Stimulated activated naive B cell treated with anti-CD40 and anti-IgM and Interleukin-4, amounts not matched to agents 10 μg/mL and 1 μg/mL and 100 μg/mL, for 72 hours (primary cell): Measurements from ENCODE around the gene MAP1B.
"Not testable (repeated sequence)": the region's sequence is repeated elsewhere in the genome, so short reads cannot be mapped to it uniquely, and the experiment has no call there.

Experiments used
- ATAC-seq, 2 donors: fragments of 150-1000 bp; cut with Tn5 transposase; replicated peaks; 2 replicates each; pipeline ENCODE4 v1.10.0; 2021; ENCODE audit warnings: moderate library complexity in 1 of 2
- DNase-seq: peaks from one replicate; pipeline ENCODE4 v3.0.0; 2021
- H3K27ac Mint-ChIP-seq: one replicate; pipeline ENCODE4 v1.8.0; 2022; ENCODE audit warnings: mild to moderate bottlenecking, mixed read lengths
- H3K27me3 Mint-ChIP-seq, 2 donors: one replicate each; pipeline ENCODE4 v1.8.0; 2022; ENCODE audit warnings: mixed read lengths in 2 of 2
- H3K36me3 Mint-ChIP-seq, 2 donors: one replicate each; pipeline ENCODE4 v1.8.0; 2022; ENCODE audit warnings: mixed read lengths in 2 of 2, mild to moderate bottlenecking in 1 of 2
- H3K4me1 Mint-ChIP-seq, 2 donors: one replicate each; pipeline ENCODE4 v1.8.0; 2022; ENCODE audit warnings: mixed read lengths in 2 of 2, mild to moderate bottlenecking in 1 of 2
- H3K4me3 Mint-ChIP-seq, 2 donors: one replicate each; pipeline ENCODE4 v1.8.0; 2022; ENCODE audit warnings: mild to moderate bottlenecking in 2 of 2, mixed read lengths in 2 of 2, moderate library complexity in 1 of 2
- H3K9me3 Mint-ChIP-seq, 2 donors: one replicate each; pipeline ENCODE4 v1.8.0; 2022; ENCODE audit warnings: mixed read lengths in 2 of 2, mild to moderate bottlenecking in 1 of 2

Gene MAP1B

GRCh38 chr5:72153551-72153950, 46.3 kb downstream of the MAP1B start:
- H3K9me3 Mint-ChIP-seq: no peaks in the 10 kb centered on the region
- no peaks in the 10 kb centered on the region for H3K36me3 Mint-ChIP-seq
- no peak overlapping the region for H3K27ac Mint-ChIP-seq
- no peak for DNase-seq
- no peak overlapping the region for H3K4me3 Mint-ChIP-seq
- ATAC-seq: no peak
- H3K4me1 Mint-ChIP-seq: no peaks in the 10 kb centered on the region
- H3K27me3 Mint-ChIP-seq: peaks cover 15 to 23% of the 10 kb centered on the region in 2 donors

GRCh38 chr5:72154076-72154756, 46.9 kb downstream of the MAP1B start:
- no peaks in the 10 kb centered on the region for H3K36me3 Mint-ChIP-seq
- H3K27ac Mint-ChIP-seq: no peak overlapping the region
- ATAC-seq (no peak), DNase-seq (no peak)
- no peak overlapping the region for H3K4me3 Mint-ChIP-seq
- H3K4me1 Mint-ChIP-seq: no peaks in the 10 kb centered on the region
- no peaks in the 10 kb centered on the region for H3K9me3 Mint-ChIP-seq
- H3K27me3 Mint-ChIP-seq: peaks cover 16 to 22% of the 10 kb centered on the region in 2 donors

- Mint-ChIP-seq H3K4me1 (no peaks in the 10 kb centered on the region), H3K9me3 (no peaks in the 10 kb centered on the region), H3K27me3 (peaks cover 18 to 28% of the 10 kb centered on the region in 2 donors), H3K4me3 (no peak overlapping the region), H3K36me3 (no peaks in the 10 kb centered on the region), H3K27ac (no peak overlapping the region)
- DNase-seq (no peak), ATAC-seq (no peak)
Measured at GRCh38 chr5:72156946-72157624, 49.8 kb downstream of the MAP1B start.

GRCh38 chr5:72157625-72157962, 50.3 kb downstream of the MAP1B start:
- Mint-ChIP-seq H3K4me1 (no peaks in the 10 kb centered on the region), H3K9me3 (no peaks in the 10 kb centered on the region), H3K4me3 (no peak overlapping the region), H3K27me3 (peaks cover 19 to 30% of the 10 kb centered on the region in 2 donors), H3K36me3 (no peaks in the 10 kb centered on the region), H3K27ac (no peak overlapping the region)
- DNase-seq (no peak), ATAC-seq (no peak)

- no peaks in the 10 kb centered on the region for H3K9me3 Mint-ChIP-seq
- no peak overlapping the region for H3K27ac Mint-ChIP-seq
- H3K27me3 Mint-ChIP-seq: peaks cover 24 to 36% of the 10 kb centered on the region in 2 donors
- ATAC-seq (no peak), DNase-seq (no peak)
- no peaks in the 10 kb centered on the region for H3K4me1 Mint-ChIP-seq
- no peaks in the 10 kb centered on the region for H3K36me3 Mint-ChIP-seq
- no peak overlapping the region for H3K4me3 Mint-ChIP-seq
Measured at GRCh38 chr5:72159501-72159911, 52.2 kb downstream of the MAP1B start.

GRCh38 chr5:72160329-72160728, 53.1 kb downstream of the MAP1B start:
- no peak for DNase-seq
- H3K4me3 Mint-ChIP-seq: no peak overlapping the region

GRCh38 chr5:72160959-72161358, 53.7 kb downstream of the MAP1B start:
- Mint-ChIP-seq H3K9me3 (no peaks in the 10 kb centered on the region), H3K36me3 (no peaks in the 10 kb centered on the region), H3K4me3 (no peak overlapping the region), H3K27ac (no peak overlapping the region), H3K4me1 (no peaks in the 10 kb centered on the region), H3K27me3 (peaks cover 22 to 39% of the 10 kb centered on the region in 2 donors)
- no peak for DNase-seq
- no peak for ATAC-seq

More at GRCh38 chr5:72160329-72160728, 53.1 kb downstream of the MAP1B start:
- Mint-ChIP-seq H3K4me1 (no peaks in the 10 kb centered on the region), H3K36me3 (no peaks in the 10 kb centered on the region), H3K9me3 (no peaks in the 10 kb centered on the region), H3K27ac (no peak overlapping the region), H3K27me3 (peaks cover 24 to 41% of the 10 kb centered on the region in 2 donors)
- ATAC-seq: no peak

- Mint-ChIP-seq H3K36me3 (no peaks in the 10 kb centered on the region), H3K4me1 (no peaks in the 10 kb centered on the region), H3K27me3 (peaks cover 26 to 45% of the 10 kb centered on the region in 2 donors), H3K4me3 (no peak overlapping the region), H3K9me3 (no peaks in the 10 kb centered on the region), H3K27ac (no peak overlapping the region)
- DNase-seq: no peak
- no peak for ATAC-seq
Measured at GRCh38 chr5:72161951-72162350, 54.7 kb downstream of the MAP1B start.

- Mint-ChIP-seq H3K4me1 (no peaks in the 10 kb centered on the region), H3K27ac (no peak overlapping the region), H3K36me3 (no peaks in the 10 kb centered on the region), H3K4me3 (no peak overlapping the region), H3K9me3 (no peaks in the 10 kb centered on the region), H3K27me3 (peaks cover 22 to 40% of the 10 kb centered on the region in 2 donors)
- DNase-seq: no peak
- ATAC-seq: no peak
Measured at GRCh38 chr5:72163349-72163983, 56.2 kb downstream of the MAP1B start.

- Mint-ChIP-seq H3K9me3 (no peaks in the 10 kb centered on the region), H3K27ac (no peak overlapping the region), H3K36me3 (no peaks in the 10 kb centered on the region), H3K4me1 (no peaks in the 10 kb centered on the region), H3K27me3 (peaks cover 26 to 52% of the 10 kb centered on the region in 2 donors), H3K4me3 (no peak overlapping the region)
- no peak for DNase-seq
- ATAC-seq: no peak
Measured at GRCh38 chr5:72166070-72166979, 59.0 kb downstream of the MAP1B start.

- no peak overlapping the region for H3K27ac Mint-ChIP-seq
- peak in 1 of 2 donors; percentile 42 for ATAC-seq
- H3K4me3 Mint-ChIP-seq: no peak overlapping the region
- no peaks in the 10 kb centered on the region for H3K9me3 Mint-ChIP-seq
- peaks cover 23 to 50% of the 10 kb centered on the region in 2 donors for H3K27me3 Mint-ChIP-seq
- no peak for DNase-seq
- H3K4me1 Mint-ChIP-seq: no peaks in the 10 kb centered on the region
- no peaks in the 10 kb centered on the region for H3K36me3 Mint-ChIP-seq
Measured at GRCh38 chr5:72167257-72167656, 60.0 kb downstream of the MAP1B start.

GRCh38 chr5:72167804-72168203, 60.5 kb downstream of the MAP1B start:
- H3K4me1 Mint-ChIP-seq: no peaks in the 10 kb centered on the region
- ATAC-seq: no peak
- DNase-seq: no peak
- H3K4me3 Mint-ChIP-seq: no peak overlapping the region
- H3K36me3 Mint-ChIP-seq: no peaks in the 10 kb centered on the region
- H3K27me3 Mint-ChIP-seq: peaks cover 23 to 50% of the 10 kb centered on the region in 2 donors
- H3K27ac Mint-ChIP-seq: no peak overlapping the region
- H3K9me3 Mint-ChIP-seq: no peaks in the 10 kb centered on the region

- Mint-ChIP-seq H3K4me1 (no peaks in the 10 kb centered on the region), H3K27ac (no peak overlapping the region), H3K27me3 (peaks cover 18 to 46% of the 10 kb centered on the region in 2 donors), H3K36me3 (no peaks in the 10 kb centered on the region), H3K9me3 (no peaks in the 10 kb centered on the region), H3K4me3 (no peak overlapping the region)
- no peak for ATAC-seq
- DNase-seq: no peak
Measured at GRCh38 chr5:72170101-72170500, 62.8 kb downstream of the MAP1B start.

- not testable (repeated sequence) for DNase-seq, H3K4me1 Mint-ChIP-seq, H3K4me3 Mint-ChIP-seq, ATAC-seq, H3K36me3 Mint-ChIP-seq, H3K27ac Mint-ChIP-seq, H3K9me3 Mint-ChIP-seq
- H3K27me3 Mint-ChIP-seq: peaks cover 16 to 51% of the 10 kb centered on the region in 2 donors
Measured at GRCh38 chr5:72171181-72171580, 63.9 kb downstream of the MAP1B start.
